ENCODE data around the gene DLGAP4. TPM values are rescaled to one million over a fixed set of nuclear protein-coding genes. Genes with fewer than 3 reads are reported as not detected.

The DLGAP4 gene
- total and polyA plus RNA-seq, 10 of the 15 experiments (the other 5 are each of a cell fraction or from before 2014, with no cell fraction given) = 0.42 to 43.3 (median 19.0) TPM

- no peak for TF ChIP-seq NFXL1 (IDR thresholded peaks at IDR 0.05; ENCODE audit: borderline replicate concordance)
- no peak for TF ChIP-seq MYB (IDR thresholded peaks at IDR 0.05; ENCODE audit: borderline replicate concordance, low read depth, low read length)
- TF ChIP-seq BCL3 (IDR thresholded peaks at IDR 0.05; ENCODE audit: borderline replicate concordance, insufficient read depth, low read depth, low read length, poor library complexity, severe bottlenecking) = no peak
- TF ChIP-seq RCOR1 (conservative IDR thresholded peaks at IDR 0.05; ENCODE audit: low read depth, low read length) = no peak
- no peak for TF ChIP-seq STAT3 (IDR thresholded peaks at IDR 0.05; ENCODE audit: low read depth, low read length)
- no peak for TF ChIP-seq TCF12 (IDR thresholded peaks at IDR 0.05; ENCODE audit: low read depth, low read length)
- no peak for TF ChIP-seq GATAD2B (conservative IDR thresholded peaks at IDR 0.05; ENCODE audit: low read depth)
- TF ChIP-seq NR2C1 (IDR thresholded peaks at IDR 0.05) = no peak
- no peak for TF ChIP-seq CTCF (IDR thresholded peaks at IDR 0.05 in 2 of 3, conservative IDR thresholded peaks at IDR 0.05 in 1 of 3; ENCODE audit: control insufficient read depth in 2 of 3, extremely low read depth in 1 of 3, insufficient read depth in 1 of 3, low read depth in 3 of 3, low read length in 3 of 3)
- no peak for TF ChIP-seq YY1 (IDR thresholded peaks at IDR 0.05; ENCODE audit: low read depth, low read length)
- TF ChIP-seq BCLAF1 (IDR thresholded peaks at IDR 0.05) = no peak
- TF ChIP-seq EZH2 (IDR thresholded peaks at IDR 0.05; ENCODE audit: borderline replicate concordance, control insufficient read depth, low read depth, low read length) = no peak
Measured at GRCh38 chr20:36260316-36260715, 45.8 kb upstream of the DLGAP4 start (continued).

Measured in GM12878 (cell line).